A375 (cell line): ENCODE results near the gene OR2W1. TPM values are rescaled to one million over a fixed set of nuclear protein-coding genes. Genes with fewer than 3 reads are reported as not detected.

Experiments used
- total RNA-seq: library from RNA; depleted of rRNA; stranded (reverse); fragments of >200 nt; shearing (Covaris generic); gene quantifications from 2 replicates; pipeline ENCODE4 v1.2.3, GENCODE V29; 2014; rRNA removed

Gene OR2W1, protein sequence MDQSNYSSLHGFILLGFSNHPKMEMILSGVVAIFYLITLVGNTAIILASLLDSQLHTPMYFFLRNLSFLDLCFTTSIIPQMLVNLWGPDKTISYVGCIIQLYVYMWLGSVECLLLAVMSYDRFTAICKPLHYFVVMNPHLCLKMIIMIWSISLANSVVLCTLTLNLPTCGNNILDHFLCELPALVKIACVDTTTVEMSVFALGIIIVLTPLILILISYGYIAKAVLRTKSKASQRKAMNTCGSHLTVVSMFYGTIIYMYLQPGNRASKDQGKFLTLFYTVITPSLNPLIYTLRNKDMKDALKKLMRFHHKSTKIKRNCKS
- not detected in 2 replicates for total RNA-seq

DNA sequence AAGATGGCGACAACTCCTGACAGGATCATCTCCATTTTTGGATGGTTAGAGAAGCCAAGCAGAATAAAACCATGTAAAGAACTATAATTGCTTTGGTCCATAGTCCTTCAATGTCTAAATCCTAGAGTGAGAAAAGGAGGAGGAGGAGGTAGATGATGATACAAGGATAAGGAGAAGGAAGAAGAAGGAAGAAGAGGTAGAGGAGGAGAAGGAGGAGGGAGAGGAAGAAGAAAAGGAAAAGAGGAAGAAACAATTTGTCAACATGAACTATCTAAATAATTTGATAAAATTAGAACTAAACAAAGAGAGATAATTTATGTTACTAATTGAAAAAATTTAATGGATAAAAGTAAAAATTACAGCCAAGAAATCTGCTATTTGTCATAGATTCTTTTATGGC, at the start of gene OR2W1:
TSS of gene OR2W1 (minus strand) at position 101 of the 400 bp plus-strand sequence. CDS start at position 101, 0 bp downstream.

GRCh38 chr6:29087213-29087612, 42.2 kb upstream of the OR2W1 start, which contains the start of gene OR2B3:
Gene OR2B3 (minus strand): TSS chr6:29087313. CDS start chr6:29087248, 65 bp downstream.

DNA sequence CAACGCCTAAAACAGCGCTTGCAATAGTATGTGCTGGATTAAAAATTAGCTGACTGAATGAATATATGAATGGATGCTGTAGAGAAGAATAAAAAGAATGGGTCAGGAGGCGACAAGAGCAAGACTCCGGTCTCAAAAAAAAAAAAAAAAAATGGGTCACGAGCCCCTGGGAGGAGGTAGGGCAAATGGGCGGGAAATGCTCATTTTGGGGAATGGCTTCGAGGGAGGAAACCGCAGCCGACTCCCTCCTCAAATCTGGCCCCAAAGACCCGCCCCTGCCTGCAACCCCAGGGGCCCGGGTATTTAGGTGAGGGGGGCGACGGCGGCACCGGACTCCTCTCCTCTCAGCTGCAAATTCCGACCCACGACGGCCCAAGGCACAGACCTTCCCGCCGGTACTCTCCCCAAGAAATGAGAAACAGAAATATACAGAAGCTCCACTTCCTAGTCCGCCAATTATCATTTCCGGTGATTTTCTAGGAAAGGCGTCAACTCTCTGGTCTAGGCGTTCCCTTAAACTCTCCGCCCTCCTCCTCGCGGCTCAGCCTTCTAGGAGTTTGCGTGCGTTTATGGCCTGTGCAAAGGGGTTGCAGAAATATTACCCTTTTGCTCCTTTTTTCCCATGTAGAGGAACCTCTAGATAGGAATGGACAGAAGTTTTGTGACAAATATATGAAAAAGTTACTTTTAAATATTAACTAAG, 39.6 kb downstream of the OR2W1 start, which contains the start of gene ZNF311:
TSS of gene ZNF311 (minus strand) at position 133 of the 703 bp plus-strand sequence. CDS start 1,361 bp downstream, outside the sequence.

Other genes with a start within 250 kb of the OR2W1 start
- gene TRIM27, start 121.2 kb downstream of the OR2W1 start, total RNA-seq, result 56.4 and 62.1 TPM in 2 replicates
- not detected in 2 replicates for gene ZNF311, start 39.9 kb downstream of the OR2W1 start, total RNA-seq
- not detected in 2 replicates for gene OR2B3, start 42.1 kb upstream of the OR2W1 start, total RNA-seq
- gene OR2J1, start 54.3 kb upstream of the OR2W1 start, total RNA-seq, result not detected in 2 replicates
- gene OR2J3, start 62.9 kb upstream of the OR2W1 start, total RNA-seq, result not detected in 2 replicates
- gene OR2J2, start 125.7 kb upstream of the OR2W1 start, total RNA-seq, result not detected in 2 replicates